Measurements from ENCODE around the gene DCAF17.

GRCh38 chr2:171431677-171432167, 2.3 kb upstream of the DCAF17 start:
- TF ChIP-seq CTCF (conservative IDR thresholded peaks at IDR 0.05 in 1 of 2, IDR thresholded peaks at IDR 0.05 in 1 of 2; ENCODE audit: extremely low read depth in 1 of 2, insufficient read depth in 1 of 2, low read depth in 1 of 2, low read length in 2 of 2) (no peak), EZH2 (IDR thresholded peaks at IDR 0.05; ENCODE audit: borderline replicate concordance, low read length) (no peak)
